LNCAP (cell line): Measurements from ENCODE around the gene C1orf159.

Experiments
- TF ChIP-seq, protein P1 (sequence below): fragments of 450-650 bp; IDR thresholded peaks from 2 replicates; pipeline ENCODE4 v1.5.1; 2017; ENCODE audit warnings: mild to moderate bottlenecking

Gene C1orf159

DNA sequence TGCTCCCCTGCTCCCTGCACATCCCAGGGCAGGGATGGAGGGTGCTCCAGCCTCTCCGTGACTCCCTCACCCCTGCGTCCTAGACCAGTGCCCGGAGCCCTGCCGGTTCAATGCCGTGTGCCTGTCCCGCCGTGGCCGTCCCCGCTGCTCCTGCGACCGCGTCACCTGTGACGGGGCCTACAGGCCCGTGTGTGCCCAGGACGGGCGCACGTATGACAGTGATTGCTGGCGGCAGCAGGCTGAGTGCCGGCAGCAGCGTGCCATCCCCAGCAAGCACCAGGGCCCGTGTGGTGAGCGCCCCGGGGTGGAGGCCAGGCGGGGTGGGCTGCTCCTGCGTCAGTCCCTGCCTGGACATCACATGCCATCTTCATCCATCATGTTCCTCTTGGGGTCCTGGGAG, 74.0 kb downstream of the C1orf159 start:
- TF ChIP-seq, protein P1, sequence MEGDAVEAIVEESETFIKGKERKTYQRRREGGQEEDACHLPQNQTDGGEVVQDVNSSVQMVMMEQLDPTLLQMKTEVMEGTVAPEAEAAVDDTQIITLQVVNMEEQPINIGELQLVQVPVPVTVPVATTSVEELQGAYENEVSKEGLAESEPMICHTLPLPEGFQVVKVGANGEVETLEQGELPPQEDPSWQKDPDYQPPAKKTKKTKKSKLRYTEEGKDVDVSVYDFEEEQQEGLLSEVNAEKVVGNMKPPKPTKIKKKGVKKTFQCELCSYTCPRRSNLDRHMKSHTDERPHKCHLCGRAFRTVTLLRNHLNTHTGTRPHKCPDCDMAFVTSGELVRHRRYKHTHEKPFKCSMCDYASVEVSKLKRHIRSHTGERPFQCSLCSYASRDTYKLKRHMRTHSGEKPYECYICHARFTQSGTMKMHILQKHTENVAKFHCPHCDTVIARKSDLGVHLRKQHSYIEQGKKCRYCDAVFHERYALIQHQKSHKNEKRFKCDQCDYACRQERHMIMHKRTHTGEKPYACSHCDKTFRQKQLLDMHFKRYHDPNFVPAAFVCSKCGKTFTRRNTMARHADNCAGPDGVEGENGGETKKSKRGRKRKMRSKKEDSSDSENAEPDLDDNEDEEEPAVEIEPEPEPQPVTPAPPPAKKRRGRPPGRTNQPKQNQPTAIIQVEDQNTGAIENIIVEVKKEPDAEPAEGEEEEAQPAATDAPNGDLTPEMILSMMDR: no peak

DNA sequence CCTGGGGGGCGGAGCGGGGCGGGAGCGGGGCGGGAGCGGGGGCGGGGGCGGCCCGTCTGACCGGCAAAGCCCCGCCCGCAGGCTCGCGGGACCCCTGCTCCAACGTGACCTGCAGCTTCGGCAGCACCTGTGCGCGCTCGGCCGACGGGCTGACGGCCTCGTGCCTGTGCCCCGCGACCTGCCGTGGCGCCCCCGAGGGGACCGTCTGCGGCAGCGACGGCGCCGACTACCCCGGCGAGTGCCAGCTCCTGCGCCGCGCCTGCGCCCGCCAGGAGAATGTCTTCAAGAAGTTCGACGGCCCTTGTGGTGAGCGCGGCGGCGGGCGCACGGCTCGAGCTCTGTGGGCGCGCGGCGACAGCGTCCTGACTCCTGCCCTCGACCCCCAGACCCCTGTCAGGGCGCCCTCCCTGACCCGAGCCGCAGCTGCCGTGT, 74.8 kb downstream of the C1orf159 start:
- TF ChIP-seq, protein P1: no peak

DNA sequence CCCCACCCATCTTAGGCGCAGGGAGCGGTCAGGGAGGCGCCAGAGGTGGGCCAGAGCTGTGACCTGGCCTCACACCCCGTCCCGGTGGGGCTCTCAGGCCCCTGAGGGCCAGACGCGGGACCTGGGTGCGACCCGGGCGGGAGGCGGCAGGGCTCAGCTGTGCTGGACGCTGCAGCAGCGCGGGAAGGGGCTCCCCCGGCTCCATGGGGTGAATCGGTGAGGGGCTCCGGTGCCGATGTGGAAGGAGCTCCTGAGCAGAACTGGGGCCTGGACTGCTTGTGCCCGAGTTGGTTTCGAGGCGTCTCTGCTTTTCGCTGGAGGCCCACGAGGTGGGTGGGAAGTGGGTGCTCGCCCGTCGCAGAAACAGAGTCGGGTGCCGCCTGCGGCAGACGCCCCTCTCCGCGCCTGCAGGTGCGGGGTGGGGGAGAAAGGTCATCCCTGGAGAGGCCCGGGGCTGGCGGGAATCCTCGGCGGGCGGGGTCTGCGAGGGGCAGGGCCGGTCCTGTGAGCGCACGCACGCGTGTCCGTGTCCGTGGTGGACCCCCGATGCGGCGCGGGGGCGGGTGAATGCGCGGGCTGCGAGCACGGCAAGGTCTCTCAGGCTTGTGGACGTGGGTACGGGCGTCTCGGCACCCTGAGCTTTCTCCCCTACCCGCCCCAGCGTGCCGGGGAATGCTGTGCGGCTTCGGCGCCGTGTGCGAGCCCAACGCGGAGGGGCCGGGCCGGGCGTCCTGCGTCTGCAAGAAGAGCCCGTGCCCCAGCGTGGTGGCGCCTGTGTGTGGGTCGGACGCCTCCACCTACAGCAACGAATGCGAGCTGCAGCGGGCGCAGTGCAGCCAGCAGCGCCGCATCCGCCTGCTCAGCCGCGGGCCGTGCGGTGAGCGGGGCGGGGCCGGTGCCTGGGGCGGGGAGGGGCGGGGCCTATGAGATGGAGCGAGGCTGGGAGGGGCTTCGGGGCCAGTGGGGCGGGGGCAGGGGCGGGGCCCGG, 75.6 kb downstream of the C1orf159 start:
- TF ChIP-seq, protein P1: peak; percentile 19; the same call in 1 of the 2 replicates

DNA sequence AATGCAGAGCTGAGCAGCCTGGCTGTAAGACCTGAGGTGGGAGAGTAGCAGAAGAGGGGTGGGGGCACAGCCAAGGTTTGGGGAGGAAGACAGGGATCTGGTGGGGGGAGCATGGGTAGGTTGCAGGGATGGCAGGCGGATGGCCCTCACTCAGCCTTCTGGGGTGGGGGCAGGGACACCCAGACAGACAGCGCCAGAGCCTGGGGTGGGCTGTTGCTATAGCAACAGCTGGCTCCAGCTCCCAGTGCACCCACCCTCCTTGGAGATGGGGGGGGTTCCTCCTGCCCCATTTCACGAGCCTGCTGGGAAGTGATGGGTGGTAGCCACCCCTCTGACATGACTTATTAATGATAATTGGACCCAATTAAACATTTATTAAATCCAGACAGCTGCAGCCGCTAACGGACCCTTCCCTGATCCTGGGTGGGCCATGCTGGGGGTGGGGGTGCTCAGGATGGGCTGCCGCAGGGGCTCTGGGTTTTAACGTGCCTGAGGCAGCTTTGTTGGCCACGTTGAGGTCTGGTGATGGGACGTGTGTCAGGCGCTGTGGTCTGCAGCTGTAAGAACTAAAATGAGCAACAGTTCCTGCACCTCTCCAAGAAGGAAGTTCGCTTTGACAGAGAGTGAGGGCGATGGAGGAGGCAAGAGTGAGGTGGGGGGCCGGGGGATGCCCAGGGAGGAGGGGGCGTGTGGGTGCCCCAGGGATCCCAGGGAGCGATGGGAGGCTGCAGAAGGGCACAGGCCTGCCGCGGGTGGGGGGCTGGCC, 76.6 kb downstream of the C1orf159 start:
- TF ChIP-seq, protein P1: no peak

DNA sequence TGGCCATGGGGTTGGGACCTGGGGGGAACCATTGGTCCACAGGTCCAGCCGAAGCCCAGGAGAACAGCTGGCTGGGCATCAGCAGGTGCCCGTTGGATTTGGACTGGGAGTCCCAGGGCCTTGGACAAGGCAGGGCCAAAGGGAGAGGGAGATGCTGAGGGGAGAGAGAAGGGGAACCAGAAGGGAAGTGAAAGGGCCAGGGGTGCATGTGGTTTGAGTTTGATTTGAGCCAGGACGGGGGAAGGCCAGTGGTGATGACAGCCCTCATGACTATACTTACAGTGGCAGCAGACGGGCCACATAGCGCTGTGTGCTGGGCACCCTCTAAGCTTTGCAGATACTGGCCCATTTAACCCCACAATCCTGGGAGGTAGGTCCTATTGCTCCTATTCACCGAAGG, 77.2 kb downstream of the C1orf159 start:
- TF ChIP-seq, protein P1: no peak

DNA sequence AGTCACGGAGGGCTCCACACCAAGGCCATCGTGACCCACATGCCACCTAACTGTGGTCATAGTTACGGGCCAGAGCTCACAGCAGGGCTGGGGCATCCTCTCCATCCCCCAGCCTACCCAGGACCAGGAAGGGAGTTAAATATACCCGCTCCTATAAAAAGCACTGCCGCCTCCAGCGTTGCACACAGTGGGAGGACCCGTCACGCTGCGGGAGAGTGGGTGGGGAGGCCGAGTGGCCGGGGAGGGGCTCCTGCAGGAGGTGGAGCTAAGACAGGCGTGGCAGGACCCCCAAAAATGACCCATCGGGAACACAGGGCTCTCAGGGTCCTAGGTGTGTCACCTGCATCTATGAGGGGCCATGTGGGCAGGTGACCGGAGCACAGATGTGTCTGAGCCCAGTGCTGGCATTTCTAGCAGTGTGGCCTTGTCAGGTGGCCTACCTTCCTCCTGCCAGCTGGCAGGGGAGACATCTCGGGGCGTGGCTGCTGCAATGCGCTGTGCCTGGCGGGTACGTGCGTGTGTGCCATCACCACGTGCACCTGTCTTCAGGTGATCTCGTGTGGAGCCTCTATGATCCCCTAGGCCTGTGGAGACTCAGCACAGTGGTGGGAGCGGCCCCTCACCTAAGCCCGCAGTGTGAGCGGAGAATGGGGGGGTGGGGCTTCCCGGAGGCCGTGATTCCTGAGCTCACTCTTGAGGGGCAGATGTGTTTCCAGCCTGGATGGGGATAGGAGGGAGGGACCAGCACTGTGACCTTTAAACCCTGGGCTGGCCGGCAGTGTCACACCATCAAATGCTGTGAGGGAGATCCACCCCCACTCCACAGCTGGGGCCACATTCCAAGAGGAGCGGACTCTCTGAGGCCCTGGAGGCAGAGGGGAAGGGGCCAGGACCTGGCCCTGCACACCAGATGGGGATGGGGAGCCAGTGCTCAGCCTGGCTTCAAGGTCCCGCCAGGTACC, 78.2 kb downstream of the C1orf159 start:
- TF ChIP-seq, protein P1: no peak
